ENCODE measurements around the gene RHOD. TPM values are rescaled to one million over a fixed set of nuclear protein-coding genes. Genes with fewer than 3 reads are reported as not detected.

The RHOD gene
- total and polyA plus RNA-seq, 2 of the 8 experiments (the other 6 are each of a cell fraction or from before 2014, with no cell fraction given) = 12.1 to 17.6 TPM

- no peak for TF ChIP-seq POU5F1 (IDR thresholded peaks at IDR 0.05; ENCODE audit: low read depth, low read length)
- no peak for TF ChIP-seq KDM4A (IDR thresholded peaks at IDR 0.05; ENCODE audit: low read depth, low read length, severe bottlenecking)
- TF ChIP-seq SRF (IDR thresholded peaks at IDR 0.05; ENCODE audit: low read depth, low read length) = no peak
- TF ChIP-seq EZH2 (IDR thresholded peaks at IDR 0.05; ENCODE audit: low read depth, low read length, severe bottlenecking) = no peak
- no peak for TF ChIP-seq BCL11A (IDR thresholded peaks at IDR 0.05; ENCODE audit: low read depth in 2 of 2, low read length in 2 of 2)
Observed at GRCh38 chr11:67099831-67100324, 43.2 kb downstream of the RHOD start (continued).

All from H1 (cell line).